A204.1 (cell line): Measurements from ENCODE around the gene ALDH1A1.

Source experiments
- FAIRE-seq: peaks from 2 replicates; lab custom pipeline; 2012; peaks lifted over from hg19 to GRCh38; lab: Jason Lieb, UNC

ALDH1A1 gene

GRCh38 chr9:72952914-72953313, at the start of gene ALDH1A1:
Gene ALDH1A1, minus strand, starts transcription at chr9:72953053. Its CDS starts 53 bp downstream, at chr9:72953000.
- no peak for FAIRE-seq

- FAIRE-seq = no peak
These were observed 49.0 kb upstream of the ALDH1A1 start for GRCh38 chr9:73001860-73002259.

- no peak for FAIRE-seq
These were observed 45.5 kb upstream of the ALDH1A1 start for GRCh38 chr9:72998363-72998762.

GRCh38 chr9:72997387-72997995, 44.6 kb upstream of the ALDH1A1 start:
- no peak for FAIRE-seq

- no peak for FAIRE-seq
These were observed 43.9 kb upstream of the ALDH1A1 start for GRCh38 chr9:72996684-72997314.

- no peak for FAIRE-seq
These were observed 43.3 kb upstream of the ALDH1A1 start for GRCh38 chr9:72996114-72996513.

- FAIRE-seq = no peak
These were observed 42.5 kb upstream of the ALDH1A1 start for GRCh38 chr9:72995131-72996024.

GRCh38 chr9:72991772-72992171, 38.9 kb upstream of the ALDH1A1 start:
- FAIRE-seq = peak; percentile 11

GRCh38 chr9:72990397-72991182, 37.7 kb upstream of the ALDH1A1 start:
- no peak for FAIRE-seq

- FAIRE-seq = no peak
These were observed 33.8 kb upstream of the ALDH1A1 start for GRCh38 chr9:72986522-72987116.

GRCh38 chr9:72985746-72986145, 32.9 kb upstream of the ALDH1A1 start:
- no peak for FAIRE-seq

GRCh38 chr9:72984991-72985390, 32.1 kb upstream of the ALDH1A1 start:
- FAIRE-seq = no peak

- no peak for FAIRE-seq
These were observed 31.5 kb upstream of the ALDH1A1 start for GRCh38 chr9:72984226-72984947.

- no peak for FAIRE-seq
These were observed 30.8 kb upstream of the ALDH1A1 start for GRCh38 chr9:72983512-72984225.

GRCh38 chr9:72983056-72983455, 30.2 kb upstream of the ALDH1A1 start:
- FAIRE-seq = no peak

- FAIRE-seq = no peak
These were observed 29.4 kb upstream of the ALDH1A1 start for GRCh38 chr9:72982146-72982799.

- no peak for FAIRE-seq
These were observed 28.6 kb upstream of the ALDH1A1 start for GRCh38 chr9:72981433-72981832.

- FAIRE-seq = no peak
These were observed 27.9 kb upstream of the ALDH1A1 start for GRCh38 chr9:72980600-72981265.

- no peak for FAIRE-seq
These were observed 27.3 kb upstream of the ALDH1A1 start for GRCh38 chr9:72980183-72980582.
